SU-DHL-6 (cell line): ENCODE measurements around the gene WDR4.

Source experiments
- CTCF ChIP-seq: fragments of 200-600 bp; sonication (generic); IDR thresholded peaks from one replicate; pipeline ENCODE4 v1.5.1; 2017; ENCODE audit warnings: antibody characterized with exemption, mild to moderate bottlenecking, low read length, moderate library complexity; ENCODE audit not compliant: insufficient read depth, poor library complexity, severe bottlenecking
- EZH2phosphoT487 ChIP-seq: fragments of 200-600 bp; sonication (generic), shearing (Covaris generic); conservative IDR thresholded peaks from 2 replicates; pipeline ENCODE4 v1.6.1; 2018; ENCODE audit warnings: mild to moderate bottlenecking, antibody characterized with exemption, low read length, moderate library complexity, mixed read lengths

- TF ChIP-seq CTCF (no peak), EZH2phosphoT487 (no peak)
These were observed 6.2 kb downstream of the WDR4 start for GRCh38 chr21:42873096-42873495.
